H7 (cell line): Measurements from ENCODE around the gene IFNA10. TPM values are rescaled to one million over a fixed set of nuclear protein-coding genes. Genes with fewer than 3 reads are reported as not detected.

Source experiments
- DNase-seq: peaks from one replicate; pipeline ENCODE4 v3.0.0; 2012
- H3K27me3 ChIP-seq: 2 replicates; pipeline ENCODE4 v1.6.0; 2011; ENCODE audit warnings: mild to moderate bottlenecking, low read length; ENCODE audit not compliant: control insufficient read depth, insufficient read depth
- H3K36me3 ChIP-seq: replicated peaks from 2 replicates; pipeline ENCODE4 v1.5.1; 2011; ENCODE audit warnings: low read length; ENCODE audit not compliant: control insufficient read depth, insufficient read depth
- H3K4me3 ChIP-seq: 2 replicates; pipeline ENCODE4 v1.5.1; 2011; ENCODE audit warnings: low read depth, mild to moderate bottlenecking, control low read depth, low read length, moderate library complexity; ENCODE audit not compliant: insufficient read depth
- total RNA-seq: library from RNA; depleted of rRNA; stranded (reverse); fragments of >200 nt; shearing (Covaris generic); gene quantifications from 2 replicates; pipeline ENCODE4 v1.2.3, GENCODE V29; 2014; rRNA removed

IFNA10 gene
- total RNA-seq, 1 experiment from 2014 or later: not detected

- no peak for DNase-seq
- Histone ChIP-seq H3K36me3 (no peaks in the 10 kb centered on the region), H3K4me3 (no peak overlapping the region), H3K27me3 (no peaks in the 10 kb centered on the region)
Measured at GRCh38 chr9:21160178-21160577, 46.8 kb downstream of the IFNA10 start.

Other genes starting within 250 kb of the IFNA10 start
- 0.42 and 0.55 TPM in 2 replicates for gene HACD4, start 175.5 kb downstream of the IFNA10 start, total RNA-seq
- gene IFNB1, start 129.2 kb downstream of the IFNA10 start, total RNA-seq: not detected in 2 replicates
- gene IFNW1, start 65.3 kb downstream of the IFNA10 start, total RNA-seq: not detected in 2 replicates
- not detected in 2 replicates for gene IFNA21, start 40.5 kb downstream of the IFNA10 start, total RNA-seq
- gene IFNA4, start 19.6 kb downstream of the IFNA10 start, total RNA-seq: not detected in 2 replicates
- not detected in 2 replicates for gene IFNA7, start 4.9 kb downstream of the IFNA10 start, total RNA-seq
- gene IFNA16, start 10.2 kb upstream of the IFNA10 start, total RNA-seq: not detected in 2 replicates
- not detected in 2 replicates for gene IFNA17, start 21.1 kb upstream of the IFNA10 start, total RNA-seq
- gene IFNA14, start 32.9 kb upstream of the IFNA10 start, total RNA-seq: not detected in 2 replicates
- gene IFNA5, start 98.2 kb upstream of the IFNA10 start, total RNA-seq: not detected in 2 replicates
- 12.1 and 12.2 TPM in 2 replicates for gene KLHL9, start 128.3 kb upstream of the IFNA10 start, total RNA-seq
- gene IFNA6, start 143.7 kb upstream of the IFNA10 start, total RNA-seq: not detected in 2 replicates
- gene IFNA13, start 160.9 kb upstream of the IFNA10 start, total RNA-seq: not detected in 2 replicates
- not detected in 2 replicates for gene IFNA2, start 178.3 kb upstream of the IFNA10 start, total RNA-seq
- not detected in 2 replicates for gene IFNA8, start 202.0 kb upstream of the IFNA10 start, total RNA-seq
- gene IFNA1, start 233.3 kb upstream of the IFNA10 start, total RNA-seq: not detected in 2 replicates